ENCODE measurements around the gene PEX6.

Gene PEX6

GRCh38 chr6:43020052-43020705 lies 41.2 kb upstream of the PEX6 start:
- Histone ChIP-seq H3K27me3 (ENCODE audit: insufficient read depth, low read depth, severe bottlenecking) (no peaks in the 10 kb centered on the region), H3K4me3 (ENCODE audit: low read depth, low read length) (no peak overlapping the region), H3K9me3 (ENCODE audit: severe bottlenecking) (no peaks in the 10 kb centered on the region), H3K27ac (peak overlapping the region; percentile 95), H3K36me3 (peaks cover 78% of the 10 kb centered on the region)
- DNase-seq: no peak
- TF ChIP-seq CTCF (IDR thresholded peaks at IDR 0.05; ENCODE audit: low read depth, low read length): no peak

GRCh38 chr6:43019152-43019551 lies 40.2 kb upstream of the PEX6 start:
- Histone ChIP-seq H3K4me3 (ENCODE audit: low read depth, low read length) (no peak overlapping the region), H3K9me3 (ENCODE audit: severe bottlenecking) (no peaks in the 10 kb centered on the region), H3K36me3 (peaks cover 68% of the 10 kb centered on the region), H3K27me3 (ENCODE audit: insufficient read depth, low read depth, severe bottlenecking) (no peaks in the 10 kb centered on the region), H3K27ac (no peak overlapping the region)
- TF ChIP-seq CTCF (IDR thresholded peaks at IDR 0.05; ENCODE audit: low read depth, low read length): no peak
- no peak for DNase-seq

GRCh38 chr6:43016943-43017334 lies 38.0 kb upstream of the PEX6 start:
- H3K36me3 ChIP-seq: peaks cover 66% of the 10 kb centered on the region
- H3K27me3 ChIP-seq (ENCODE audit: insufficient read depth, low read depth, severe bottlenecking): no peaks in the 10 kb centered on the region
- no peak overlapping the region for H3K4me3 ChIP-seq (ENCODE audit: low read depth, low read length)
- H3K9me3 ChIP-seq (ENCODE audit: severe bottlenecking): no peaks in the 10 kb centered on the region
- no peak overlapping the region for H3K27ac ChIP-seq
- DNase-seq: no peak
- TF ChIP-seq CTCF (IDR thresholded peaks at IDR 0.05; ENCODE audit: low read depth, low read length): no peak

- no peaks in the 10 kb centered on the region for H3K9me3 ChIP-seq (ENCODE audit: severe bottlenecking)
- H3K4me3 ChIP-seq (ENCODE audit: low read depth, low read length): no peak overlapping the region
- DNase-seq: no peak
- H3K36me3 ChIP-seq: peaks cover 70% of the 10 kb centered on the region
- TF ChIP-seq CTCF (IDR thresholded peaks at IDR 0.05; ENCODE audit: low read depth, low read length): no peak
- H3K27ac ChIP-seq: 0 out of 2 replicates have a peak overlapping the region, but pooled peaks have one; percentile 1
- H3K27me3 ChIP-seq (ENCODE audit: insufficient read depth, low read depth, severe bottlenecking): no peaks in the 10 kb centered on the region
Measured at GRCh38 chr6:43016176-43016942, 37.4 kb upstream of the PEX6 start.

DNA sequence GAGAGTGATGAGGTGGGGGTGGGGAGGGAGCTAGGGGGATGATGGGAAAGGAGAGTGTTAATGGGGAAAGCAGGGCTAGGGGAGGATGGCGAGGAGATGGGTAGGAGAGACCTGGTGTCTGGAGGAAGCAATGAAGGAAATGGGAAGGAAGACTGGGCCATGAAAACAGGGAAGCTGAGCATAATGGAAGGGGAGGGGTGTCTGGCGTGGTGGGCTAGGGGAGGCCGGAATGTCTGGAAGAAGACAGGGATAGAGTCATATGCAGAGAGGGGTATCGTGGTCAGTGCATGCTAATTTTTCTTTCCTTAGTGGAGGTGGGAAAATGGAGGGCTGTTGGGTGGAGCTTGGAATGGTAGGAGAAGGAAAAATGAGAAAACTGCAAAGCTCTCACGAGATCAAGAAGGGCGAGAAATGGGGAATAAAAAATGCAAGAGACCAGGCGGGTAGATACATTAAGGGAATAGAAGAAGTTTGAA lies 35.5 kb upstream of the PEX6 start:
- no peak for TF ChIP-seq CTCF (IDR thresholded peaks at IDR 0.05; ENCODE audit: low read depth, low read length)
- Histone ChIP-seq H3K27me3 (ENCODE audit: insufficient read depth, low read depth, severe bottlenecking) (no peaks in the 10 kb centered on the region), H3K27ac (peak overlapping the region; percentile 80), H3K36me3 (peaks cover 72% of the 10 kb centered on the region), H3K4me3 (ENCODE audit: low read depth, low read length) (peak overlapping the region; percentile 82), H3K9me3 (ENCODE audit: severe bottlenecking) (no peaks in the 10 kb centered on the region)
- DNase-seq: no peak
